Tibial nerve (tissue), 3 donors: ENCODE results near the gene CAPZA2.

ENCODE experiments used
- CTCF ChIP-seq, 5 experiments: fragments of 200-600 bp in 3 of 5; fragments of 450-650 bp in 2 of 5; sonication (generic) in 3 of 5; IDR thresholded peaks; one replicate each; pipeline ENCODE4 v1.5.1; 2016 to 2019; ENCODE audit warnings: antibody characterized with exemption in 5 of 5, mild to moderate bottlenecking in 3 of 5, moderate library complexity in 2 of 5
- POLR2A ChIP-seq, 2 donors: fragments of 450-650 bp; IDR thresholded peaks; one replicate each; pipeline ENCODE4 v1.6.1; 2017; ENCODE audit warnings: antibody characterized with exemption in 2 of 2, mild to moderate bottlenecking in 2 of 2, moderate library complexity in 2 of 2

DNA sequence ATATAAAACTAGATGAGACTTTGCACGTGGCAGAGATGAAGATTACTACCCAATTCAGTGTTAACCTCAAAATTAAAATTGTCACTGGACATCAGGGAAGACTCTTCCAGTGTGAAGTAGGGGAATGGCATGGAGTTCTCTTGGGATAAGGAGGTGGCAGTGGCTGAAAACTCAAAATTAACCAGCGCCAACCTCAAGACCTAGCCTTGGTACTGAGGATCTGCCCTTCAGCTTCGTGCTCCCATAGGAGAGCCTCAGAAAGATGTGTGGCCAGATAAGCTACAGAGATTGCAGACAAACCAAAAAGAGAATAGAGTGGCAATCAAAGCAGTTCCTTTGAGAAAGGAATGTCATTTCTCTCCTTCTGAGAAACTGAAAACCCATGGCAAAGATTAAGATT lies 47.3 kb upstream of the CAPZA2 start:
- TF ChIP-seq CTCF (IDR thresholded peaks at IDR 0.05): no peak
- TF ChIP-seq POLR2A (IDR thresholded peaks at IDR 0.05): no peak
